MM.1S (cell line): ENCODE results near the gene AKAP13.

Experiments used
- EZH2 ChIP-seq: fragments of 300-600 bp; sonication (generic); optimal IDR thresholded peaks from 2 replicates; pipeline ENCODE3; 2017; ENCODE audit warnings: low read depth, mild to moderate bottlenecking, antibody characterized with exemption, low read length, mixed read lengths
- EZH2phosphoT487 ChIP-seq: fragments of 300-600 bp; sonication (generic); IDR thresholded peaks from 2 replicates; pipeline ENCODE4 v1.6.1; 2018; ENCODE audit warnings: antibody characterized with exemption, low read length
- TF ChIP-seq, protein P1 (sequence below): fragments of 300-600 bp; sonication (generic); IDR thresholded peaks from 2 replicates; pipeline ENCODE4 v1.5.1; 2016; ENCODE audit warnings: antibody characterized with exemption, low read length, mixed read lengths

DNA sequence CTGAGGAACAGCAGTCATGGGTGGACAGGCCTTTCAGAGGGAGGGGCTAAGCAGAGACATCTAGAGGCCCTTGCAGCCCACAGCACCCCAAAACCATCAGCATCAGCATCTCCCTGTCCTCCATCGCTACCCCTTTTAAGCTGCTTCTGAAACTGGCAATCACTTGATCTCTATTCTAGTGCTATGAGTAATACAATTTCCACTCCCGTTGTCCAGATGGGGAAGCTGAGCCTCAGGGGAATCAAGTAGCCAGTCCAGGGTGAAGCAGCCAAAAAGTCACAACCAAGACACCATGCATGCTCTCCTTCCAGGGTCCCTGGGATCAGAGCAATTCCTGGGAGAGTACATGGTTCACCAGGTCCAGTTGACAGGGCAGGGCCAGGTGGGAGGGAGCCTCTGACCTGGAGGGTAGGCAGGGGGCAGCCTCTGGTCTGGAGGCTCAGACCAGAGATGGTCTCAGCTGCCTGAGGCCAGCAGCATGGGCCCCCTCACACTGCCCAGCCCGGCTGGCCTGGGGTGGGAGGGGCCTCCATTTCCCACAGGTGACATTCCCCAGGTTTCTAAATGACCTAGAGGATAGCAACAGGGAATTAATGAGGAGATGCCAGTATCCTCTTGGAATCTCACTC lies 384.4 kb downstream of the AKAP13 start:
- TF ChIP-seq EZH2 (no peak), EZH2phosphoT487 (no peak)
- TF ChIP-seq, protein P1, sequence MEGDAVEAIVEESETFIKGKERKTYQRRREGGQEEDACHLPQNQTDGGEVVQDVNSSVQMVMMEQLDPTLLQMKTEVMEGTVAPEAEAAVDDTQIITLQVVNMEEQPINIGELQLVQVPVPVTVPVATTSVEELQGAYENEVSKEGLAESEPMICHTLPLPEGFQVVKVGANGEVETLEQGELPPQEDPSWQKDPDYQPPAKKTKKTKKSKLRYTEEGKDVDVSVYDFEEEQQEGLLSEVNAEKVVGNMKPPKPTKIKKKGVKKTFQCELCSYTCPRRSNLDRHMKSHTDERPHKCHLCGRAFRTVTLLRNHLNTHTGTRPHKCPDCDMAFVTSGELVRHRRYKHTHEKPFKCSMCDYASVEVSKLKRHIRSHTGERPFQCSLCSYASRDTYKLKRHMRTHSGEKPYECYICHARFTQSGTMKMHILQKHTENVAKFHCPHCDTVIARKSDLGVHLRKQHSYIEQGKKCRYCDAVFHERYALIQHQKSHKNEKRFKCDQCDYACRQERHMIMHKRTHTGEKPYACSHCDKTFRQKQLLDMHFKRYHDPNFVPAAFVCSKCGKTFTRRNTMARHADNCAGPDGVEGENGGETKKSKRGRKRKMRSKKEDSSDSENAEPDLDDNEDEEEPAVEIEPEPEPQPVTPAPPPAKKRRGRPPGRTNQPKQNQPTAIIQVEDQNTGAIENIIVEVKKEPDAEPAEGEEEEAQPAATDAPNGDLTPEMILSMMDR = no peak
